GM23248 (cell line): ENCODE measurements around the gene TRMT2A. TPM values are rescaled to one million over a fixed set of nuclear protein-coding genes. Genes with fewer than 3 reads are reported as not detected.

Experiments used
- DNase-seq: peaks from one replicate; pipeline ENCODE4 v3.0.0-alpha.2; 2015
- H2AFZ ChIP-seq: fragments of 200-600 bp; sonication (generic); 2 replicates; pipeline ENCODE4 v1.6.1; 2016; ENCODE audit warnings: antibody characterized with exemption
- H3F3A ChIP-seq: fragments of 200-600 bp; sonication (generic); 2 replicates; pipeline ENCODE4 v1.6.1; 2016; ENCODE audit warnings: mild to moderate bottlenecking, antibody characterized with exemption, mixed run types; ENCODE audit not compliant: insufficient read depth
- H3K27ac ChIP-seq: fragments of 200-600 bp; sonication (generic); 2 replicates; pipeline ENCODE4 v1.5.1; 2016; ENCODE audit warnings: mild to moderate bottlenecking
- H3K27me3 ChIP-seq: fragments of 200-600 bp; sonication (generic); replicated peaks from 2 replicates; pipeline ENCODE4 v1.6.1; 2016; ENCODE audit warnings: mild to moderate bottlenecking; ENCODE audit not compliant: insufficient read depth
- H3K36me3 ChIP-seq: fragments of 200-600 bp; sonication (generic); 2 replicates; pipeline ENCODE4 v1.6.1; 2016; ENCODE audit warnings: low read depth, mild to moderate bottlenecking
- H3K4me1 ChIP-seq: fragments of 200-600 bp; sonication (generic); 2 replicates; pipeline ENCODE4 v1.6.1; 2016; ENCODE audit warnings: mild to moderate bottlenecking; ENCODE audit not compliant: insufficient read depth
- H3K4me2 ChIP-seq: fragments of 200-600 bp; sonication (generic); one replicate; pipeline ENCODE4 v1.6.1; 2016; ENCODE audit warnings: mild to moderate bottlenecking; ENCODE audit not compliant: unreplicated experiment
- H3K4me3 ChIP-seq: fragments of 200-600 bp; sonication (generic); 2 replicates; pipeline ENCODE4 v1.5.1; 2016; ENCODE audit warnings: mild to moderate bottlenecking
- H3K79me2 ChIP-seq: fragments of 200-600 bp; sonication (generic); 2 replicates; pipeline ENCODE4 v1.6.1; 2016; ENCODE audit warnings: mild to moderate bottlenecking; ENCODE audit not compliant: insufficient read depth
- H3K9ac ChIP-seq: fragments of 200-600 bp; sonication (generic); 2 replicates; pipeline ENCODE4 v1.6.1; 2016; ENCODE audit warnings: mild to moderate bottlenecking
- H3K9me2 ChIP-seq: fragments of 200-600 bp; sonication (generic); 2 replicates; pipeline ENCODE4 v1.6.1; 2016; ENCODE audit warnings: mixed run types, mild to moderate bottlenecking, moderate library complexity; ENCODE audit not compliant: insufficient read depth
- H3K9me3 ChIP-seq: fragments of 200-600 bp; sonication (generic); one replicate; pipeline ENCODE4 v1.6.1; 2017; ENCODE audit warnings: low read depth
- H4K20me1 ChIP-seq: fragments of 200-600 bp; sonication (generic); 2 replicates; pipeline ENCODE4 v1.6.0; 2016; ENCODE audit not compliant: insufficient read depth
- EZH2 ChIP-seq: fragments of 200-600 bp; sonication (generic); IDR thresholded peaks from 2 replicates; pipeline ENCODE4 v1.6.1; 2018; ENCODE audit warnings: antibody characterized with exemption, mild to moderate bottlenecking; ENCODE audit not compliant: insufficient read depth, poor library complexity, severe bottlenecking
- EZH2phosphoT487 ChIP-seq: fragments of 200-600 bp; sonication (generic); IDR thresholded peaks from 2 replicates; pipeline ENCODE4 v1.6.1; 2018; ENCODE audit warnings: antibody characterized with exemption, moderate library complexity, mild to moderate bottlenecking, low read depth; ENCODE audit not compliant: insufficient read depth
- WGBS, 2 experiments: methylation state at CpG; one replicate each; pipeline ENCODE4 v1.1.6; 2015 to 2017; ENCODE audit warnings: low lambda C conversion rate in 2 of 2, low coverage in 1 of 2; ENCODE audit errors: missing lambda C conversion rate in 2 of 2; 5-methylcytosine and 5-hydroxymethylcytosine counted together
- in situ Hi-C: fragments of 300-500 bp; cut with MboI; formaldehyde crosslinking; loops from 2 replicates; pipeline ENCODE4 v1.15.0; 2020
- polyA plus RNA-seq: library from polyadenylated mRNA; unstranded; fragments of >200 nt; fragmentation: Nextera tagmentation; extraction: Ambion mirVana; gene quantifications from 2 replicates; pipeline ENCODE4 v1.2.1, GENCODE V29; 2016
- total RNA-seq: library from RNA; depleted of rRNA; stranded (reverse); fragments of >200 nt; shearing (Covaris generic); gene quantifications from 2 replicates; pipeline ENCODE4 v1.2.3, GENCODE V29; 2014

TRMT2A gene
- total and polyA plus RNA-seq, 2 experiments from 2014 or later, result 42.2 to 72.0 TPM

- Histone ChIP-seq H3K4me1 (peaks cover 9% of the 10 kb centered on the region; the same call in 1 of the 2 replicates), H3K9me2 (no peaks in the 10 kb centered on the region), H3K27me3 (no peaks in the 10 kb centered on the region), H3K9me3 (no peaks in the 10 kb centered on the region), H3F3A (peaks cover 28% of the 10 kb centered on the region; the same call in 1 of the 2 replicates), H2AFZ (no peak overlapping the region), H3K79me2 (peaks cover 27% of the 10 kb centered on the region), H3K27ac (no peak overlapping the region), H3K4me2 (no peak overlapping the region), H3K9ac (no peak overlapping the region), H4K20me1 (no peaks in the 10 kb centered on the region), H3K4me3 (no peak overlapping the region), H3K36me3 (0 out of 2 replicates have a peak, but pooled peaks cover 6% of the 10 kb centered on the region)
- 44 to 50% methylated on average over 2 of the region's 2 CpGs for WGBS, 2 experiments
- in situ Hi-C loops, result no loop called here
- no peak for TF ChIP-seq EZH2
- no peak for TF ChIP-seq EZH2phosphoT487
- DNase-seq, result no peak
These were observed 11.5 kb upstream of the TRMT2A start for GRCh38 chr22:20128619-20128901.

GRCh38 chr22:20127869-20128618 is 11.0 kb upstream of the TRMT2A start:
- H3K4me2 ChIP-seq, result no peak overlapping the region
- 74 to 75% methylated on average over 17 of the region's 17 CpGs for WGBS, 2 experiments
- H3K27ac ChIP-seq, result no peak overlapping the region
- TF ChIP-seq EZH2phosphoT487 (no peak), EZH2 (no peak)
- no peaks in the 10 kb centered on the region for H4K20me1 ChIP-seq
- no peak overlapping the region for H3K4me3 ChIP-seq
- no peak overlapping the region for H2AFZ ChIP-seq
- DNase-seq, result no peak
- peaks cover 24% of the 10 kb centered on the region for H3K79me2 ChIP-seq
- in situ Hi-C loops, result no loop called here
- H3K4me1 ChIP-seq, result peaks cover 4% of the 10 kb centered on the region; the same call in 1 of the 2 replicates
- peaks cover 28% of the 10 kb centered on the region; the same call in 1 of the 2 replicates for H3F3A ChIP-seq
- no peak overlapping the region for H3K9ac ChIP-seq
- H3K27me3 ChIP-seq, result no peaks in the 10 kb centered on the region
- no peaks in the 10 kb centered on the region for H3K9me3 ChIP-seq
- H3K9me2 ChIP-seq, result no peaks in the 10 kb centered on the region
- 0 out of 2 replicates have a peak, but pooled peaks cover 6% of the 10 kb centered on the region for H3K36me3 ChIP-seq

- no peaks in the 10 kb centered on the region for H3K4me1 ChIP-seq
- in situ Hi-C loops, result no loop called here
- H3F3A ChIP-seq, result peaks cover 28% of the 10 kb centered on the region; the same call in 1 of the 2 replicates
- no peak overlapping the region for H3K9ac ChIP-seq
- H3K79me2 ChIP-seq, result peaks cover 24% of the 10 kb centered on the region
- H3K9me3 ChIP-seq, result no peaks in the 10 kb centered on the region
- H4K20me1 ChIP-seq, result no peaks in the 10 kb centered on the region
- TF ChIP-seq EZH2phosphoT487, result no peak
- TF ChIP-seq EZH2, result no peak
- no peak overlapping the region for H2AFZ ChIP-seq
- H3K4me2 ChIP-seq, result no peak overlapping the region
- H3K27me3 ChIP-seq, result no peaks in the 10 kb centered on the region
- 84 to 85% methylated on average over 14 to 15 of the region's 15 CpGs for WGBS, 2 experiments
- 0 out of 2 replicates have a peak, but pooled peaks cover 6% of the 10 kb centered on the region for H3K36me3 ChIP-seq
- H3K9me2 ChIP-seq, result no peaks in the 10 kb centered on the region
- no peak for DNase-seq
- H3K4me3 ChIP-seq, result no peak overlapping the region
- no peak overlapping the region for H3K27ac ChIP-seq
These were observed 10.4 kb upstream of the TRMT2A start for GRCh38 chr22:20127318-20127868.

- Histone ChIP-seq H3K27ac (no peak overlapping the region), H4K20me1 (no peaks in the 10 kb centered on the region), H3K36me3 (0 out of 2 replicates have a peak, but pooled peaks cover 6% of the 10 kb centered on the region), H3K4me1 (no peaks in the 10 kb centered on the region), H3K9me3 (no peaks in the 10 kb centered on the region), H3K9me2 (no peaks in the 10 kb centered on the region), H3F3A (peaks cover 28% of the 10 kb centered on the region; the same call in 1 of the 2 replicates), H3K79me2 (peaks cover 28% of the 10 kb centered on the region), H3K27me3 (no peaks in the 10 kb centered on the region), H3K4me3 (no peak overlapping the region), H3K4me2 (no peak overlapping the region), H2AFZ (no peak overlapping the region), H3K9ac (no peak overlapping the region)
- 84 to 85% methylated on average over 17 to 19 of the region's 19 CpGs for WGBS, 2 experiments
- in situ Hi-C loops, result no loop called here
- DNase-seq, result no peak
- TF ChIP-seq EZH2, result no peak
- TF ChIP-seq EZH2phosphoT487, result no peak
These were observed 9.4 kb upstream of the TRMT2A start for GRCh38 chr22:20126284-20127029.
